Mesendoderm (in vitro differentiated cells): ENCODE measurements around the gene ACSS2.

Source experiments
- DNase-seq: peaks from one replicate; pipeline ENCODE4 v3.0.0; 2013
- H2AK5ac ChIP-seq: 2 replicates; pipeline ENCODE4 v1.6.1; 2013; ENCODE audit warnings: low read length, inconsistent platforms
- H2BK120ac ChIP-seq: 2 replicates; pipeline ENCODE4 v1.6.1; 2013; ENCODE audit warnings: low read depth, mild to moderate bottlenecking, low read length, moderate library complexity, mixed read lengths
- H2BK15ac ChIP-seq: replicated peaks from 2 replicates; pipeline ENCODE4 v1.6.1; 2013; ENCODE audit warnings: low read depth, mild to moderate bottlenecking, moderate library complexity
- H2BK5ac ChIP-seq: 2 replicates; pipeline ENCODE4 v1.6.1; 2013; ENCODE audit warnings: low read length, inconsistent platforms
- H3K18ac ChIP-seq: 2 replicates; pipeline ENCODE4 v1.6.1; 2013; ENCODE audit warnings: mild to moderate bottlenecking, low read length, mixed read lengths
- H3K23ac ChIP-seq: one replicate; pipeline ENCODE4 v1.6.1; 2013; ENCODE audit warnings: low read length
- H3K27ac ChIP-seq: 2 replicates; pipeline ENCODE4 v1.5.1; 2013; ENCODE audit warnings: low read depth, mild to moderate bottlenecking, inconsistent platforms, low read length, moderate library complexity
- H3K27me3 ChIP-seq: 2 replicates; pipeline ENCODE4 v1.6.1; 2013; ENCODE audit warnings: low read length, control low read depth, mild to moderate bottlenecking, inconsistent platforms; ENCODE audit not compliant: insufficient read depth, poor library complexity
- H3K36me3 ChIP-seq: 2 replicates; pipeline ENCODE4 v1.6.1; 2013; ENCODE audit warnings: low read length, inconsistent platforms; ENCODE audit not compliant: control insufficient read depth, insufficient read depth
- H3K4ac ChIP-seq: one replicate; pipeline ENCODE4 v1.6.1; 2013; ENCODE audit warnings: low read depth, mild to moderate bottlenecking, low read length, moderate library complexity
- H3K4me1 ChIP-seq: 2 replicates; pipeline ENCODE4 v1.6.1; 2013; ENCODE audit warnings: low read depth, low read length, inconsistent platforms; ENCODE audit not compliant: control insufficient read depth
- H3K4me2 ChIP-seq: 2 replicates; pipeline ENCODE4 v1.6.1; 2013; ENCODE audit warnings: low read length
- H3K4me3 ChIP-seq: 2 replicates; pipeline ENCODE4 v1.5.1; 2013; ENCODE audit warnings: mild to moderate bottlenecking, low read length
- H3K56ac ChIP-seq: one replicate; pipeline ENCODE4 v1.6.1; 2013; ENCODE audit warnings: low read length
- H3K79me1 ChIP-seq: 2 replicates; pipeline ENCODE4 v1.6.1; 2013; ENCODE audit warnings: low read length, inconsistent platforms
- H3K79me2 ChIP-seq: 2 replicates; pipeline ENCODE4 v1.6.1; 2013; ENCODE audit warnings: mild to moderate bottlenecking, low read length; ENCODE audit not compliant: control insufficient read depth, insufficient read depth
- H3K9ac ChIP-seq: 2 replicates; pipeline ENCODE4 v1.6.1; 2013; ENCODE audit warnings: low read length, inconsistent platforms
- H4K5ac ChIP-seq: one replicate; pipeline ENCODE4 v1.6.1; 2013; ENCODE audit warnings: low read length
- H4K8ac ChIP-seq: one replicate; pipeline ENCODE4 v1.6.1; 2013; ENCODE audit warnings: low read depth, mild to moderate bottlenecking, control low read depth, low read length, moderate library complexity
- WGBS: extraction: QIAGEN DNeasy Blood & Tissue Kit; methylation state at CpG from one replicate; pipeline ENCODE4 v1.1.7; 2013; ENCODE audit warnings: low lambda C conversion rate, missing lambda C conversion rate; ENCODE audit not compliant: insufficient coverage; ENCODE audit errors: extremely low coverage; 5-methylcytosine and 5-hydroxymethylcytosine counted together

The ACSS2 gene

GRCh38 chr20:34964486-34964885 is 88.1 kb downstream of the ACSS2 start:
- no peaks in the 10 kb centered on the region for H3K27me3 ChIP-seq
- H3K79me1 ChIP-seq = no peaks in the 10 kb centered on the region
- no peak overlapping the region for H2BK120ac ChIP-seq
- no peak overlapping the region for H2AK5ac ChIP-seq
- no CpG with 5 or more reads among the region's 5 CpGs for WGBS
- H3K27ac ChIP-seq = no peak overlapping the region
- no peaks in the 10 kb centered on the region for H3K36me3 ChIP-seq
- H3K4ac ChIP-seq = no peak overlapping the region
- H3K4me2 ChIP-seq = no peak overlapping the region
- no peak overlapping the region for H2BK15ac ChIP-seq
- H4K8ac ChIP-seq = no peak overlapping the region
- no peak overlapping the region for H3K9ac ChIP-seq
- H4K5ac ChIP-seq = no peak overlapping the region
- DNase-seq = no peak
- no peak overlapping the region for H3K56ac ChIP-seq
- H3K18ac ChIP-seq = no peak overlapping the region
- no peak overlapping the region for H3K23ac ChIP-seq
- no peaks in the 10 kb centered on the region for H3K4me1 ChIP-seq
- H2BK5ac ChIP-seq = no peak overlapping the region
- no peaks in the 10 kb centered on the region for H3K79me2 ChIP-seq
- H3K4me3 ChIP-seq = no peak overlapping the region

- H3K23ac ChIP-seq = no peak overlapping the region
- H3K36me3 ChIP-seq = no peaks in the 10 kb centered on the region
- H2AK5ac ChIP-seq = no peak overlapping the region
- no peak overlapping the region for H3K4me3 ChIP-seq
- no peak overlapping the region for H3K4ac ChIP-seq
- H3K27me3 ChIP-seq = no peaks in the 10 kb centered on the region
- H2BK15ac ChIP-seq = no peak overlapping the region
- H3K9ac ChIP-seq = no peak overlapping the region
- H3K79me2 ChIP-seq = no peaks in the 10 kb centered on the region
- no peak overlapping the region for H4K8ac ChIP-seq
- no peak overlapping the region for H3K27ac ChIP-seq
- no peaks in the 10 kb centered on the region for H3K4me1 ChIP-seq
- no peak overlapping the region for H3K18ac ChIP-seq
- WGBS = no CpG with 5 or more reads among the region's 5 CpGs
- no peaks in the 10 kb centered on the region for H3K79me1 ChIP-seq
- no peak overlapping the region for H3K4me2 ChIP-seq
- no peak overlapping the region for H3K56ac ChIP-seq
- H2BK5ac ChIP-seq = no peak overlapping the region
- H2BK120ac ChIP-seq = no peak overlapping the region
- no peak for DNase-seq
- H4K5ac ChIP-seq = no peak overlapping the region
Observed at GRCh38 chr20:34965051-34965450, 88.6 kb downstream of the ACSS2 start.

- Histone ChIP-seq H3K56ac (no peak overlapping the region), H3K27me3 (no peaks in the 10 kb centered on the region), H2BK5ac (no peak overlapping the region), H3K36me3 (no peaks in the 10 kb centered on the region), H4K5ac (no peak overlapping the region), H3K4ac (no peak overlapping the region), H4K8ac (no peak overlapping the region), H3K4me1 (no peaks in the 10 kb centered on the region), H3K79me1 (no peaks in the 10 kb centered on the region), H3K4me2 (no peak overlapping the region), H3K4me3 (no peak overlapping the region), H3K27ac (no peak overlapping the region), H3K9ac (no peak overlapping the region), H2BK15ac (no peak overlapping the region), H2AK5ac (no peak overlapping the region), H2BK120ac (no peak overlapping the region), H3K23ac (no peak overlapping the region), H3K79me2 (no peaks in the 10 kb centered on the region), H3K18ac (no peak overlapping the region)
- no CpG with 5 or more reads among the region's 5 CpGs for WGBS
- DNase-seq = no peak
Observed at GRCh38 chr20:34967421-34967820, 91.0 kb downstream of the ACSS2 start.

- no peaks in the 10 kb centered on the region for H3K27me3 ChIP-seq
- no peaks in the 10 kb centered on the region for H3K79me1 ChIP-seq
- no peak overlapping the region for H3K4me2 ChIP-seq
- no peak overlapping the region for H3K56ac ChIP-seq
- no CpG with 5 or more reads among the region's 7 CpGs for WGBS
- no peak overlapping the region for H3K23ac ChIP-seq
- no peak overlapping the region for H3K4ac ChIP-seq
- H3K4me3 ChIP-seq = no peak overlapping the region
- no peaks in the 10 kb centered on the region for H3K36me3 ChIP-seq
- DNase-seq = no peak
- H3K4me1 ChIP-seq = no peaks in the 10 kb centered on the region
- no peak overlapping the region for H4K8ac ChIP-seq
- no peak overlapping the region for H2BK5ac ChIP-seq
- no peak overlapping the region for H2BK120ac ChIP-seq
- no peak overlapping the region for H2AK5ac ChIP-seq
- H3K79me2 ChIP-seq = no peaks in the 10 kb centered on the region
- no peak overlapping the region for H2BK15ac ChIP-seq
- H3K9ac ChIP-seq = no peak overlapping the region
- no peak overlapping the region for H3K27ac ChIP-seq
- no peak overlapping the region for H4K5ac ChIP-seq
- H3K18ac ChIP-seq = no peak overlapping the region
Observed at GRCh38 chr20:34968042-34968775, 91.8 kb downstream of the ACSS2 start.

GRCh38 chr20:34970193-34970840 is 93.9 kb downstream of the ACSS2 start:
- H3K4ac ChIP-seq = no peak overlapping the region
- H3K23ac ChIP-seq = peak overlapping the region; percentile 34
- H3K27ac ChIP-seq = no peak overlapping the region
- no peak for DNase-seq
- H2BK15ac ChIP-seq = no peak overlapping the region
- no peak overlapping the region for H3K18ac ChIP-seq
- no peak overlapping the region for H2AK5ac ChIP-seq
- no peak overlapping the region for H4K8ac ChIP-seq
- H2BK120ac ChIP-seq = no peak overlapping the region
- no peaks in the 10 kb centered on the region for H3K27me3 ChIP-seq
- H3K4me3 ChIP-seq = no peak overlapping the region
- H2BK5ac ChIP-seq = no peak overlapping the region
- no peaks in the 10 kb centered on the region for H3K79me2 ChIP-seq
- H3K36me3 ChIP-seq = no peaks in the 10 kb centered on the region
- no peak overlapping the region for H4K5ac ChIP-seq
- H3K4me1 ChIP-seq = no peaks in the 10 kb centered on the region
- H3K79me1 ChIP-seq = no peaks in the 10 kb centered on the region
- H3K4me2 ChIP-seq = no peak overlapping the region
- H3K9ac ChIP-seq = no peak overlapping the region
- WGBS = no CpG with 5 or more reads among the region's 7 CpGs
- no peak overlapping the region for H3K56ac ChIP-seq
